Metanephros (tissue), 2 donors: ENCODE measurements around the gene GIPC2. TPM values are rescaled to one million over a fixed set of nuclear protein-coding genes. Genes with fewer than 3 reads are reported as not detected.

ENCODE experiments used
- small RNA-seq: library from RNA; depleted of rRNA; stranded (forward); fragments of <200 nt; gene quantifications from one replicate; pipeline ENCODE3, GENCODE V24; 2014; ENCODE audit warnings: low replicate concordance
- total RNA-seq: library from RNA; depleted of rRNA; stranded (reverse); fragments of >200 nt; gene quantifications from one replicate; pipeline ENCODE4 v1.2.3, GENCODE V29; 2014

The GIPC2 gene
- 7.5 TPM for total RNA-seq

GRCh38 chr1:78045926-78046778 is at the start of gene GIPC2:
GIPC2 (plus strand) TSS chr1:78045966; CDS start chr1:78046095, 129 bp downstream.

GRCh38 chr1:78004719-78005447 is 40.9 kb upstream of the GIPC2 start, which contains the start of gene DNAJB4:
DNAJB4 (plus strand) TSS chr1:78004939; CDS start chr1:78005111, 172 bp downstream.

Small RNAs within 50 kb of the gene (small RNA-seq; reads per million reads assigned to genes)
- gene AC103591.3: 3.4 reads per million, percentile 92 among the genes with 10 or more reads in this experiment
- not detected for gene RNA5SP22
- gene RNU6-1102P: not detected

Other genes with a start within 250 kb of the GIPC2 start
- gene NEXN, start 157.3 kb upstream of the GIPC2 start, total RNA-seq: 7.0 TPM
- 272 TPM for gene FUBP1, start 66.9 kb upstream of the GIPC2 start, total RNA-seq
- gene DNAJB4, start 41.0 kb upstream of the GIPC2 start, total RNA-seq: 78.0 TPM